ENCODE data around the gene NUDT15.

Gene NUDT15

GRCh38 chr13:48081739-48082138 is 44.2 kb downstream of the NUDT15 start:
- TF ChIP-seq CTCF (conservative IDR thresholded peaks at IDR 0.05) (no peak), ZFX (IDR thresholded peaks at IDR 0.05) (no peak)
- no peak overlapping the region for H3K27ac ChIP-seq

GRCh38 chr13:48086272-48086671 is 48.7 kb downstream of the NUDT15 start:
- TF ChIP-seq CTCF (conservative IDR thresholded peaks at IDR 0.05) (no peak), ZFX (IDR thresholded peaks at IDR 0.05) (no peak)
- no peak overlapping the region for H3K27ac ChIP-seq

GRCh38 chr13:48093588-48093987 is 56.1 kb downstream of the NUDT15 start:
- TF ChIP-seq ZFX (IDR thresholded peaks at IDR 0.05) (no peak), CTCF (conservative IDR thresholded peaks at IDR 0.05) (no peak)
- no peak overlapping the region for H3K27ac ChIP-seq

GRCh38 chr13:48094404-48094780 is 56.9 kb downstream of the NUDT15 start:
- peak overlapping the region; percentile 73 for H3K27ac ChIP-seq
- TF ChIP-seq ZFX (IDR thresholded peaks at IDR 0.05) (no peak), CTCF (conservative IDR thresholded peaks at IDR 0.05) (no peak)

- TF ChIP-seq ZFX (IDR thresholded peaks at IDR 0.05) (no peak; the same call in 1 of the 2 replicates), CTCF (conservative IDR thresholded peaks at IDR 0.05) (peak; percentile 98)
- peak within 1 kb of the TSS; percentile 73 for H3K27ac ChIP-seq
These were observed 57.4 kb downstream of the NUDT15 start, which contains the start of gene MED4 for GRCh38 chr13:48094781-48095502. Gene MED4, minus strand, starts transcription at chr13:48095104. Its CDS starts 26 bp downstream, at chr13:48095078.

- TF ChIP-seq CTCF (conservative IDR thresholded peaks at IDR 0.05) (no peak), ZFX (IDR thresholded peaks at IDR 0.05) (no peak)
These were observed 59.1 kb downstream of the NUDT15 start for GRCh38 chr13:48096670-48097069.

More at GRCh38 chr13:48096670-48097069, 59.1 kb downstream of the NUDT15 start:
- no peak overlapping the region for H3K27ac ChIP-seq

Measured in C4-2B (cell line).